HG03045 (cell line): ENCODE measurements around the gene SRP54.
"Not testable (repeated sequence)": the region's sequence is repeated elsewhere in the genome, so short reads cannot be mapped to it uniquely, and the experiment has no call there.

ENCODE experiments used
- ATAC-seq: cut with Tn5 transposase; IDR thresholded peaks from one replicate; pipeline ENCODE4 v1.9.1; 2021; ENCODE audit warnings: mild to moderate bottlenecking, moderate library complexity; ENCODE audit not compliant: unreplicated experiment

The SRP54 gene

GRCh38 chr14:35046048-35046750 lies 63.4 kb downstream of the SRP54 start, which contains the start of gene FAM177A1:
FAM177A1 (plus strand) TSS chr14:35046272; CDS start chr14:35046464, 192 bp downstream.
- peak; percentile 95 for ATAC-seq

GRCh38 chr14:35046751-35047536 lies 64.2 kb downstream of the SRP54 start:
- peak; percentile 34 for ATAC-seq

- ATAC-seq: no peak
These were observed 65.3 kb downstream of the SRP54 start for GRCh38 chr14:35047976-35048513.

GRCh38 chr14:35050652-35051051 lies 67.9 kb downstream of the SRP54 start:
- no peak for ATAC-seq

GRCh38 chr14:35051796-35052195 lies 69.0 kb downstream of the SRP54 start:
- no peak for ATAC-seq

GRCh38 chr14:35052637-35053036 lies 69.8 kb downstream of the SRP54 start:
- ATAC-seq: no peak

GRCh38 chr14:35061113-35061791 lies 78.5 kb downstream of the SRP54 start:
- ATAC-seq: not testable (repeated sequence)

- ATAC-seq: not testable (repeated sequence)
These were observed 82.9 kb downstream of the SRP54 start for GRCh38 chr14:35065731-35066130.

GRCh38 chr14:35068238-35069012 lies 85.6 kb downstream of the SRP54 start:
- no peak for ATAC-seq

GRCh38 chr14:35072226-35072625 lies 89.4 kb downstream of the SRP54 start:
- ATAC-seq: no peak

GRCh38 chr14:35073486-35073885 lies 90.7 kb downstream of the SRP54 start:
- ATAC-seq: no peak

GRCh38 chr14:35078082-35078481 lies 95.3 kb downstream of the SRP54 start:
- no peak for ATAC-seq
